ENCODE data around the gene TSNAX. TPM values are rescaled to one million over a fixed set of nuclear protein-coding genes. Genes with fewer than 3 reads are reported as not detected.

The TSNAX gene
- total and polyA plus RNA-seq, 2 of the 8 experiments (the other 6 are each of a cell fraction or from before 2014, with no cell fraction given), result 7.7 to 34.0 TPM

GRCh38 chr1:231592809-231593208 lies 64.3 kb downstream of the TSNAX start:
- no peak overlapping the region for H3K23ac ChIP-seq (ENCODE audit: insufficient read length)
- no peak for FAIRE-seq

More at GRCh38 chr1:231592809-231593208, 64.3 kb downstream of the TSNAX start:
- POLR2A ChIA-PET (ENCODE audit: partially characterized antibody), result no interaction called here
- H3K4me1 ChIP-seq (replicated peaks in 1 of 4; ENCODE audit: control insufficient read depth in 3 of 4, insufficient read depth in 4 of 4, low read length in 3 of 4), result peaks cover 0 to 3% (median 0%) of the 10 kb centered on the region in 4 experiments; a peak in 3 of 7 replicates
- no peaks in the 10 kb centered on the region for H3K9me3 ChIP-seq (ENCODE audit: insufficient read depth in 2 of 2, low read depth in 1 of 2, low read length in 1 of 2)
- H3K56ac ChIP-seq (replicated peaks; ENCODE audit: insufficient read length, low read depth, low read length), result no peak overlapping the region
- H2BK12ac ChIP-seq (ENCODE audit: low read depth, low read length), result no peak overlapping the region
- no peak overlapping the region for H3K18ac ChIP-seq (ENCODE audit: extremely low read depth, low read length)
- CTCF ChIA-PET (ENCODE audit: partially characterized antibody), result interaction anchor here (0.6 to 1.9 kb wide), 4 partner anchors 136 to 636 kb away, joined by 3 to 12 read pairs (median 4); no protein-coding TSS in a partner anchor
- TF ChIP-seq MAX (IDR thresholded peaks at IDR 0.05) (no peak), POLR2AphosphoS5 (IDR thresholded peaks at IDR 0.05; ENCODE audit: low read depth, low read length) (no peak), SAP30 (IDR thresholded peaks at IDR 0.05; ENCODE audit: insufficient read depth, insufficient replicate concordance, low read length) (no peak), SUZ12 (IDR thresholded peaks at IDR 0.05; ENCODE audit: low read length) (no peak), USF2 (IDR thresholded peaks at IDR 0.05; ENCODE audit: low read length) (no peak), SIRT6 (IDR thresholded peaks at IDR 0.05; ENCODE audit: low read length) (no peak), BCL11A (IDR thresholded peaks at IDR 0.05; ENCODE audit: low read depth in 2 of 2, low read length in 2 of 2) (no peak), YY1 (IDR thresholded peaks at IDR 0.05; ENCODE audit: low read depth, low read length) (no peak), JUN (IDR thresholded peaks at IDR 0.05; ENCODE audit: low read depth, low read length) (no peak)
- no peak overlapping the region for H3K9ac ChIP-seq (replicated peaks in 1 of 4; ENCODE audit: extremely low read depth in 1 of 4, low read depth in 3 of 4, low read length in 3 of 4)
- no peak overlapping the region for H3K4ac ChIP-seq (replicated peaks; ENCODE audit: insufficient read length, low read depth, low read length)
- H2BK15ac ChIP-seq (ENCODE audit: low read length), result no peak overlapping the region
- H4K91ac ChIP-seq (replicated peaks; ENCODE audit: insufficient read length, low read length), result no peak overlapping the region
- H3K36me3 ChIP-seq (ENCODE audit: control insufficient read depth in 2 of 4, insufficient read depth in 4 of 4, low read length in 3 of 4), result no peaks in the 10 kb centered on the region
- H3K14ac ChIP-seq (ENCODE audit: insufficient read length), result no peak overlapping the region
- H3K79me2 ChIP-seq (ENCODE audit: control insufficient read depth in 1 of 2, insufficient read depth in 2 of 2, low read length in 2 of 2), result no peaks in the 10 kb centered on the region
- no peak overlapping the region for H2AFZ ChIP-seq (ENCODE audit: low read length)
- no peak overlapping the region for H2BK5ac ChIP-seq (ENCODE audit: low read depth, low read length)
- peaks cover 0 to 1% (median 0%) of the 10 kb centered on the region in 4 experiments; a peak in 1 of 7 replicates for H3K27me3 ChIP-seq (replicated peaks in 1 of 4; ENCODE audit: control insufficient read depth in 3 of 4, extremely low read depth in 1 of 4, insufficient read depth in 3 of 4, low read length in 3 of 4)
- H3K4me3 ChIP-seq (ENCODE audit: extremely low read depth in 1 of 4, insufficient read depth in 2 of 4, low read depth in 3 of 4, low read length in 4 of 4), result no peak overlapping the region
- no peak overlapping the region for H3K4me2 ChIP-seq (ENCODE audit: insufficient read depth in 1 of 2, low read depth in 2 of 2, low read length in 2 of 2)
- no peaks in the 10 kb centered on the region for H4K20me1 ChIP-seq (replicated peaks in 1 of 2; ENCODE audit: control insufficient read depth in 1 of 2, insufficient read depth in 2 of 2, low read length in 2 of 2)
- H3K79me1 ChIP-seq (ENCODE audit: low read depth, low read length), result no peaks in the 10 kb centered on the region
- no peak overlapping the region for H4K5ac ChIP-seq (ENCODE audit: insufficient read length, low read depth, low read length)
- H2AK5ac ChIP-seq (ENCODE audit: low read depth, low read length), result no peak overlapping the region
- no peaks in the 10 kb centered on the region for H3K23me2 ChIP-seq (ENCODE audit: low read depth, low read length)
- no peak for DNase-seq (ENCODE audit: low read depth in 1 of 2, low spot score in 2 of 2)
- H4K8ac ChIP-seq (ENCODE audit: extremely low read depth, insufficient read depth, low read length), result no peak overlapping the region
- H2BK120ac ChIP-seq (replicated peaks; ENCODE audit: low read depth, low read length), result no peak overlapping the region
- WGBS, 2 experiments (ENCODE audit: extremely low coverage in 1 of 2, insufficient coverage in 1 of 2, insufficient read length in 1 of 2, insufficient replicate concordance in 2 of 2, low coverage in 1 of 2, low lambda C conversion rate in 2 of 2, missing lambda C conversion rate in 1 of 2), result 78% methylated on average over 1 of the region's 1 CpG; no CpG with 5 or more reads in 1 of the 2 experiments
- H3K27ac ChIP-seq (ENCODE audit: low read depth, low read length), result no peak overlapping the region
- H2BK20ac ChIP-seq (ENCODE audit: low read length), result no peak overlapping the region
